Stimulated activated CD4-positive, alpha-beta T cell treated with anti-CD3 and anti-CD28 coated beads, Interleukin-12 subunit alpha, Interleukin-12 subunit beta, amount 100 ng/mL, for 4 hours (primary cell): Measurements from ENCODE around the gene MAIP1.

ENCODE experiments used
- DNase-seq: peaks from one replicate; pipeline ENCODE4 v3.0.0-alpha.2; 2020

The MAIP1 gene

GRCh38 chr2:199994371-199994770, 39.0 kb downstream of the MAIP1 start:
- DNase-seq: no peak

GRCh38 chr2:199994896-199995295, 39.5 kb downstream of the MAIP1 start:
- no peak for DNase-seq

GRCh38 chr2:199997296-199997695, 41.9 kb downstream of the MAIP1 start:
- no peak for DNase-seq

DNA sequence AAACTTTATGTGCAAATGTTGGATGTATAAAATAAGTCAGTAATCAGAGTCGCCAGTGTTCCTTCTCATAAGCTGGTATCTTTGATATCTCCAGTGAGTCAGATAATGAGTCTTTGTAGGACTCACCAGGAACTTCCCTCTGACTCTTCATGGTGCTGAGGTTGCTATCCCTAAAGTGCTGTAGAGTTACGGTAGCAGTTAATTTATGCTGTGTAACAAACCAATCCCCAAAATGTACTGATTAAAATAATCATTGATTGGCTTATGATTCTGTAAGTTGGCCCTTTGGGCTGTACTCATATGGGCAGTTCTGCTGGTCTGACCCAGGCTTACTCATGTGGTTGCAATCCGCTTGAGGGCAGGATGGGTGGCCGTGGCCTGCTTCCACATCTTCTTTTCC, 43.8 kb downstream of the MAIP1 start:
- no peak for DNase-seq

GRCh38 chr2:200000444-200001163, 45.2 kb downstream of the MAIP1 start:
- no peak for DNase-seq

DNA sequence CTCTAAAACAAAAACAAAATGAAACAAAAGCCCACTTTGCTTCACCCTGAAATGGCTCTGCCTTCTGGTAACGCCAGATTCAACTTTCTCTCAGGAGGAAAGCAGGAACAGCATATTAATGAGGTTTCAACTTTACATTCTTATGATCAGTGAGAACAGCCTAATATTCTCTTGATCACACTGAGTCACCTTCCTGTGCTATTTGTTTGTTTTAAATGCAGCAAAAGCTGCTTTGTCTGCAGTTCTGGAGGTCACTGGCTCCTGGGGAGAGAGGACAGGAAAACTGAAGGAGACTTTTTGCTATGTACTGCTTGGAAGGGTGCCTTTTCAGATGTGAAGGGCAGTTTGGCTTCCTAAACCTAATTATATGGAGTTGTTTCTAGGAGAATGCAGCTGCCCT, 48.1 kb downstream of the MAIP1 start:
- no peak for DNase-seq

GRCh38 chr2:200005675-200006074, 50.3 kb downstream of the MAIP1 start:
- DNase-seq: no peak

GRCh38 chr2:200007306-200007705, 51.9 kb downstream of the MAIP1 start:
- no peak for DNase-seq

GRCh38 chr2:200012401-200012800, 57.0 kb downstream of the MAIP1 start:
- DNase-seq: no peak
